Activated T-cell treated with anti-CD3 and anti-CD28 coated beads for 24 hours (primary cell): ENCODE measurements around the gene PAM16.
"Not testable (repeated sequence)": the region's sequence is repeated elsewhere in the genome, so short reads cannot be mapped to it uniquely, and the experiment has no call there.

Experiments used
- DNase-seq: peaks from one replicate; pipeline ENCODE4 v3.0.0-alpha.2; 2020; ENCODE audit warnings: low read depth

The PAM16 gene

DNA sequence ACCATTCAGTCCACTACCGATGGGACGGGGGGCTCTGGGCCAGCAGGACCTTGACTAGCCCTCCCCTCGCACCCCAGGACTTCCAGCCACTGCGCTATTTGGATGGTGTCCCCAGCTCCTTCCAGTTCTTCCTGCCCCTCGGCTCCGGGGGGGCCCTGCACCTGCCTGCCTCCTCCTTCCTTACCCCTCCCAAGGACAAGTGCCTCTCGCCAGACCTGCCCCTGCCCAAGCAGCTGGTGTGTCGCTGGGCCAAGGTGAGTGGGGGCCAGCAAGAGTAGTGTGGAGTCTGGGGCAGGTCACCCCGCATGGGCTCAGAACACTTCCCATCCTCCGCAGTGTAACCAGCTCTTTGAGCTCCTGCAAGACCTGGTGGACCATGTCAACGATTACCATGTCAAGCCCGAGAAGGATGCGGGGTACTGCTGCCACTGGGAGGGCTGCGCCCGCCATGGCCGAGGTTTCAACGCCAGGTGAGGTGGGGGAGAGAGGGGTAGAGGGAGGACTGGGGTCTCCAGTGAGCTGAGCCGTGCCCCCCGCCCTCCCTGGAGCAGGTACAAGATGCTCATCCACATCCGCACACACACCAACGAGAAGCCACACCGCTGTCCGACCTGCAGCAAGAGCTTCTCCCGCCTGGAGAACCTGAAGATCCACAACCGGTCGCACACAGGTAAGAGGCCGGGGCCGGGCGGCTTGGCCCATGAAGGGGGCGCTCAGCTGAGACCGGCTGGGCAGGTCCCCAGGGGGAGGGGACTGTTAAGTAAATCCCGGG, 16.2 kb downstream of the PAM16 start:
- DNase-seq: no peak

DNA sequence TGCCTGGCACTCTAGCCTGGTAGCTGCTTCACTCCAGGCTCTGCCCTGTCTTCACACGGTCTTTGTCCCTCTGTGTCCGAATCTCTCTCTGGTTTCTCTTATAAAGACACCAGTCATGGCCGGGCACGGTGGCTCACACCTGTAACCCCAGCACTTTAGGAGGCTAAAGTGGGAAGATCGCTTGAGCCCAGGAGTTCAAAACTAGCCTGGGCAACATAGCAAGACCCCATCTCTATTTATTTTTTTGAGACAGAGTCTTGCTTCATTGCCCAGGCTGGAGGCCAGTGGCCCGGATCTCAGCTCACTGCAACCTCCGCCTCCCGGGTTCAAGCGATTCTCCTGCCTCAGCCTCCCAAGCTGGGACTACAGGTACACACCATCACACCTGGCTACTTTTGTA, 17.4 kb downstream of the PAM16 start:
- DNase-seq: not testable (repeated sequence)

DNA sequence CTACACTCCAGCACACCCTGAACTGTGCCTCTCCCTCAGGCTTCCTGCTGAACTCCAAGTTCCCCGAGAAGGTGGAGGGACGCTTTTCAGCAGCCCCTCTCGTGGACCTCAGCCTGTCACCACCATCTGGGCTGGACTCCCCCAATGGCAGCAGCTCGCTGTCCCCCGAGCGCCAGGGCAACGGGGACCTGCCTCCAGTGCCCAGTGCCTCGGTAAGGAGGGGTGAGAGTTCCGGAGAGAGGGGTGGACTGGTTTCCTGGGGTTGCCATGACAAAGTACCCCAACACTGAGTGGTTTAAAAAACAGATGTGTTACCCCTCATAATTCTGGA, 17.8 kb downstream of the PAM16 start:
- DNase-seq: no peak

DNA sequence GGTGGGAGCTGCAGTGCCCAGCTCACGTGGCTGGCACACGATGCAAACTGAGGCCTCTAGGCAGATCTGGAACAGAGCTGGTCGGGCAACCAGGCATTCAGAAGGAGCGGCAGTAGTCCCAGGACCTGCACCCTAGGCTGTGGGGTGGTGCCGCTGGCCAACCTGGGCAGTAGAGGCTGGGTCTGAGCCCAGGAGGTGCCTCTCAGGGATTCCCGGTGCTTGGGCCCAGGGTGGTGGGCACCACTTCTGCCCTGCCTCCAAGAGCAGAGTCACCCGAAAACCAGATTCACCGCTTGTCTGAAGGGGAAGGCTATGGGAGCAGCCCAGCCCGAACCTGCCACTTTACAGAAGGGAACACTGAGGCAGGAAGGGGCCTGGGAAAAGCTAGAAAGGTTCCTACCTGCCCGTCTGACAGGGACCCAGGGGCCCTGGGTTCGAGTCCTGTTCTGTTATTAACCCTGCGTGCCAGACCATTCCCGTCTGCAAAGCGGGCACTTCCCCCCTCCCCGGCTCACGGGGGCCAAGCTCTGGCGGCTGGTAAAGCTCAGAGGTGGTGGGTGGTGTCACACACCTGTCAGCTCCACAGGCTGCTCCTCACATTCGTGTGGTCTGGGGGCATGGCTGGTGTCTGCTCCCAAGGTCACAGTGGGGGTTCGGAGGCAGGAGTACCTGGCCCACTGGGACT, 18.4 kb downstream of the PAM16 start:
- no peak for DNase-seq

DNA sequence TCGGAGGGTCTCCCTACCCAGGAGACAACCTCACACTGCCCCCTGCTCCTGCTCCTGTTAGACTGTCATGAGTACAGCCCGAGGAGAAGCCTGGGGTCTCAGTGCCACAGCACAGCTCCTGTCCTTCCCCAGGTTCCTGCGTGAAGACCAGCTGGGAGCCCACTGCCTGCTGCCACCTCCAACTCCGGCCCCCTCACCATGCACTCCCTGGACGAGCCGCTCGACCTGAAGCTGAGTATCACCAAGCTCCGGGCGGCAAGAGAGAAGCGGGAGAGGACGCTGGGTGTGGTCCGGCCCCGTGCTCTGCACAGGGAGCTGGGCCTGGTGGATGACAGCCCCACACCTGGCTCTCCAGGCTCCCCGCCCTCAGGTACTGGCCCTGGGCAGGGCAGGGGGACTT, 19.0 kb downstream of the PAM16 start:
- DNase-seq: no peak

DNA sequence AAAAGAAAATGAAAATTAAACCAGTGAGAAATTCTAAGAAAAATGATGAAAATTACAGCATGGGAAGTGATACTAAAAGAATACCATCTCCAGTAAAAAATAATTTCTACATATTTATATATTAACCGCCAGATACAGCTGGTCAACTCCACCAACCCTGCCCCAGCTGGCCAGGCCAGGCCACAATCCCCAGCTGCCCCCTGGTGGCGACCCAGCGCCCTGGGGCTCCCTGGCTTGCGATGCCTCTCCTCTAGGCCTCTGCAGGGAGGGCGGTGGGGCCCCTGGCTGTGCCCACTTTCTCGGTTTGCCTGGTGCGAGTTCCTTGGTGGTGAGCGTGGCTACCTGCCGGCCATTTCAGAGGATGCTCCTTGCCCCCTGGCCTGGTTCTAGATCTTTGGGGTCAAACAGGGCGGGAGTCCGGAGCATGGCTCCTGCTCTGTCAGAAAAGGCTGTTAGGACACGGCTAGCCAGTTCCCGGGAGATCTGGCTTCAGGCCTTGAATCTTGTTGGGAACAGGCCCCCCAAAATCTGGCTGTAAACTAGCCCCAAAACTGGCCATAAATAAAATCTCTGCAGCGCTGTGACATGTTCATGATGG, 20.7 kb downstream of the PAM16 start:
- DNase-seq: peak; percentile 49

DNA sequence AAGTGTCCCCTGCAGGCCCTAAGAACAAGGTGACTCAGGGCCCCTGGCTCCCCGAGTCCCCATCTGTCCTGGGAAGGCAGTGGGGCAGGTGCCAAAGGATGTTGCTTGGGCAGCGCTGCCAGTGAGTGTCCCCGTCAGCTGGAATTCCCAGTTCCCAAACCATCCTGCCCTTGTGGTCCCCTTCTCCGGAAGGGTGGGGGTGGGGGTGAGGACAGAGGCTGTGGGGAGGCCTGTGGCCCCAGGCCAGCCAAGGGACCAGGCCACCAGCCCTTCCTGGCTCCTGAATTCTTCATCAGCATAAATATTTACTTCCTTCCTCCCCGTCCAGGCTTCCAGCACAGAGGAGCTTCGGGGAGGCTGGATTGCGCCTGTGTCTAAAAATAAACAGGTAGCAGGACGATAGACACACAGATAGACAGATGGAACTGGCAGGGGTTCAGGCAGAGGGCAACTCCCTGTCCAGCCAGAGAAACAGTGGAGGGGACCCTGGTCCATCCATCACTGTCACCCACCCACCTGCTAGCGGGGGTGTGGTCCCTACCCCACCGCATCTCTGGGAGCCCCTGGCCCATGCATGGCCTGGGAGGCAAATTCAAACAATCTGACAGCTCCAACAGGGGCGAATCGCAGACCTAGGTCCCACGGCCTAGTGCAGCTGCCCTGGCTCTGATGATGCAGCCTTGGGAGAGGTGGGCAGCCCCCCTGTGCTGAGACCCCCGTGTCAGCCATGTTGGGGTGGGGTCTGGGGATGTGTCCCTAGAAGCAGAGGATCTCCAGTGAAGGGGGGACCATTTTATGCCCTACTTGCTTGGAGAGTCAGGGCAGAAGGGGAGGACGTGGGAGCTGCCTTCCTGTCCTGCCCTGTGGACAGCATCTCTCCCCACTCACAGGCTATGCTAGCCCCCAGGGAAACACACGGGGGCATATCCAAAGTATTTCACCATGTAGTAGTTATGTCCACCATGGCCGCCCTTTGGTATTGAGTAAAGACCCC, 22.0 kb downstream of the PAM16 start:
- no peak for DNase-seq

DNA sequence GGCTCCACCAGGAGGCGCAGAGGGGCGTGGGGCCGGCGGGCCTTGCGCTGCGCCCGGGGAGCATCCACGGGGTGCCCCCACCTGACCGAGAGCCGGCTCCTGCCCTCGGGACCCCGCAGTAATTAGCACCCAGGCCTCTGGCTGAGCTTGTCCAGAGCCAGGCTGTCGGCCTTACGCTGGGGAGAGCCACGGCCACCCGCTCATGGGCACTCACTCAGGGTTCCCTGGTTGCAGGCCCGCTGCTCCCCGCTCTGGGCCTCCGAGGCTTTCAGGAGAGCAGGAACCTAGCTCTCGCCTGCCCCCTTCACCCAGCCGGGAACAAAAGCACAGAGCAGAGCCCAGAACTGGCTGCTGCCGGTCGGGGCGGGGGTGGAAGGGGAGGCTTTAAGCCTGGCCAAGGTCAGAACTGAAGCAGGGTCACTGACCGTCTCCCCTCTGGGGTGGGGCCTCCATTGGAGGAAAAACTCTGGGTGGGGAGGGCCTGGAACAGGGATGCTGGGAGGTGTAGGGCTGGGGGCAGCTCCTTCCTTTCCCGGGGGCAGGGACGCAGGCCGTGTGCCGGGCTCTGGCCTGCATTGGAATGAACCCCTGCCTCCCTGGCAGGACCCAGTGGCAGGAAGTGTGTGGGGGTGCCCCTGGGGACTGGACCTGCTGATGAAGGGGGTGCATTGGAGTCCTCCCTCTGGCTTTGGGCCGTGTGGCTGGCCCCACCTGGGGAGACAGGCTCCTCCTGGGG, 22.9 kb downstream of the PAM16 start:
- DNase-seq: peak; percentile 47

DNA sequence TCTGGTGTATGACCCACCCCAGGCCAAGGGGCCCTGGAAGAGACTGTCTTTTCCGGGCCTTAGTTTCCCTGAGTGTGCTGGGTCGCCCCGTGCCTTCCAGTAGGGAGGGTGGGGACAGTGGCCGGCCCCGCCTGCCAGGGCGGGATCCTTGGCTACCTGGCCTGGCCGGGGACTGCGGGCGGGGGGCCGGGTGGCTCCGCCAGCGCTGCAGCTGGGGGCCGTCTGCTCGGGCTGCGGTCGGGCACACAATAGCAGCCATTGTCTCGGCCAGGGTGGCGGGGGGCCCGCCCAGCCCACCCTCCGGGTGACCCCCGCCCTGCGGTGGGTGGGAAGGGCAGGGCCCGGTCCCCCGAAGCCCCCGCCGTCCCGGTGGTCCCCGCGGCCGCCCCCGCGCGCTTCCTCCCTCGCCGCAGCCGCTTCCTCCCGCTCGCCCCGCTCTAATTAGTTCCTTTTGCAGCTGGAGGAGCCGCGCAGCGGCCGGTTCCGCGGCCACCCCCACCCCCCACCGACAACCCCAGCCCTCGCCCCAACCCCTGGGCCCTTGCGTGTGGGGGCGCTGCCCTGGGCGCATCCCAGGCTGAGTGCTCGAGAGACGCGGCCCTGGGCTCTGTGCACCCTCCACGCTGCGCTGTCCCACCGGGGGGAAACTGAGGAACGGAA, 23.6 kb downstream of the PAM16 start:
- no peak for DNase-seq

DNA sequence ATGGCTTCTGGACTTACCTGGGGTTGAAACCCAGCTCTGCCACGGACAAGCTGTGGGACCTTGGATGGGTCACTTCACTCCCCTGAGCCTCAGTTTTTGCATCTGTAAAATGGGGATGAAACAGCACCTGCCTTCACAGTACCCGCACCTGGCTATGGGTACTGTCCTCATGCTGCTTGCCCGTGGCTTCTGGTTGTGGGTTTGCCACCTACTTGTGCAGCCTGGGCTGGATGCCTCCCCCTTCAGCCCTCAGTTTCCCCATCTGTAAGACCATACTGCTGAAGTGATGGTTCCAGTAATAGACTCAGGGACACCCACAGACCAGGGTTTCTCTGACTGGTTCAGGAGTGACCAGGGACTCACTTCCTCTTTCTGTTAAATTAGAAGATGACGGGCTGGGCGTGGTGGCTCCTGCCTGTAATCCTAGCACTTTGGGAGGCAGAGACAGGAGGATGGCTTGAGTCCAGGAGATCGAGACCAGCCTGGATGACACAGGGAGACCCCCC, 25.8 kb downstream of the PAM16 start:
- DNase-seq: no peak

DNA sequence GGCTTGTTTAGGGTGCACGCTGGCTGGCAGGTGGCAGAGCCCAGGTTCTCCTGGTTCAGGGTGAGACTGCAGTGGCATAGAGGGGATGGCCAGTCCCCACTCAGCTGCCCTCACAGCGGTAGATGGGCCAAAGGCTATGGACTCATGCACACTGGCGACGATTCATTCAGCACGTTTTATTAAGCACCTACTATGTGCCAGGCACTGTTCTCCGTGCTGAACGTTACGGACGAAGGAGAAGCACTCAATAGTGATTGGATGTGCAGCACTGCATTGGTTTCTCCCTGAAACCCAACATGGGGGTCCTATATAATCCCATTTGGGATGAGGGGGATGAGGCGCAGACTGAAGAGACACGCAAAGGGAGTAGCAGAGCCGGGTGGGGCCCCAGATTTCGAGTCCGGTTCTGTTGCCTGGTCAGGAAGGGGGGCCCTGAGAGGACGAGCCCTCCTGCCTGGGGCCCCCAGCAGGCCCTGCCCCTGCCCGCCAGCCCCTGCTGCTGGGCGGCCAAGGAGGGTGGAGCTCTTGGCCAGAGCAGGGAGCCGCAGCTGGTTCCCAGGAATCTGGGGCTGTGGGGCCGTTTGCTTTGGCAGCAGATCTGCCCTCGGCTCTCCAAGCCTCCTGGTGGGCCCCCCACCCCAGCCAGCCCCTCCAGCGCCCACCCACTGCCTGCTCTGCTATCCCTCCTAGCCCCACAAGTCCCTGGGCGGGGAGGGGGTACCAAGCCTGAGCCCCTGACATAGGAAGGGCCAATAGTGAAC, 26.4 kb downstream of the PAM16 start:
- DNase-seq: no peak

DNA sequence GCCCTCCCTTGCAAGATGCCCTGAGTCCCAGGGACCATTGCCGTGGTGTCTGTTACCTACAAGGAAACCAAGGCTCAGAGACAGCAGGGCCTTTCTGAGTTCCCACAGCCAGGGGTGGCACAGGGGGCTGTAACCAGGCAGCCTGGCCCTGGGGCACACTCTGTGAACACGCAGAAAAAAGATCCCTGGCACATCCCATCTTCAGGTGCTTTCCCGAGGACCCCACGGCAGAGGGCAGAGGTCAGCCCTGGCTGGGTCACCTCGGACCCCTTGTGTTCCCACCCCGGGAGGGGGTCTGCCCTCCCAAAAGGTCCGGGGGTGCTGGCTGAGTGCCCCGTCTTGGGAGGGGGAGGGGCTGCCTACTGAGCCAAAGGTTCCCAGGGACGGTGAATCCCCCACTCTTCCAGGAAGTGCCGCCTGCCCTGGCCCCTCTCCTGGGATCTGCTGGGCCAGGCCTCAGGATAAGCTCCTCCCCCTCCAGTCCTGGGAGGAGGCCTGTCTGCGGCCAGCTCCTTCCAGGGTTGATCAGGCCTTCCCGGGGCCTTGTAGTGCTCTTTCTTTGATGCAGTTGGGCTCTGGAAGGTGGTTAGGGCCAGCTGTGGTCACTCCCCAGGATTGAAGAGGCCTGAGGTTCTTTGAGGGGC, 27.2 kb downstream of the PAM16 start:
- DNase-seq: no peak

DNA sequence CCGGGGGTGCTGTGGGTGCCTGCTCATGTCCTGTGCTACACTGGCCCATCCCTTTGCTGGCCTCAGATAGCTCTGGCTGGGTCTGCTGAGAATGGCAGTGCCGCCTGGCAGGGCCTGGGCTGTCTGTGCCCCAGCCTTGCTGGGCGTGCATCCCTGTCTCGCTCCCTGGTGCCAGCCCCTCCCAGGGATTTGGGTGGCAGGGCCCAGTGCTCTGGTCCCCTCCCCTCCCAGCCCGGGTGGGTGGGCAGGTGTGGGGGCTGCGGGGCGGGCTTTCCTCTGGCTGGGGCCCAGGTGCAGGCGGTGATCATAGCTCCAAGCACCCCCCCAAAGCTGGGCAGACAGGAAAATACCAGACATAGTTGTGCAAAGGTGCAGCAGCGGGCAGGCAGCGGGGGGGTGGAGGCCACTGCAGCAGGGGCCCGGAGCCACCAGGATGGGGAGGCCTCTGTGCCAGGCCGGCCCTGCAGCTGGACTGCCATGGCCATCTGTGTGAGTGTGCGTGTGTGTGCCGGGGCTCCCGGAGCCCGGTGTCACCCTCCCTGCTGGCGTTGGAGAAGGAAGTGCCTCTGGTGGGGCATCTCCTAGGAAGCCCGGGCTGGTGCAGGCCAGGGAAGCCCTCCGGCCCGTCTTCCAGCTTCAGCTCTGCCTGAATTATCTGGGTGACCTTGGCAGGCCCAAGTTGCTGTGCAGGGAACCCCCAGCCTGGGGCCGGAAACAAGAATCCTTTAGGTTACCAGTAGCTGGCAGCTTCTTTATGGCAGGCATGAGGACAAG, 27.9 kb downstream of the PAM16 start:
- no peak for DNase-seq

DNA sequence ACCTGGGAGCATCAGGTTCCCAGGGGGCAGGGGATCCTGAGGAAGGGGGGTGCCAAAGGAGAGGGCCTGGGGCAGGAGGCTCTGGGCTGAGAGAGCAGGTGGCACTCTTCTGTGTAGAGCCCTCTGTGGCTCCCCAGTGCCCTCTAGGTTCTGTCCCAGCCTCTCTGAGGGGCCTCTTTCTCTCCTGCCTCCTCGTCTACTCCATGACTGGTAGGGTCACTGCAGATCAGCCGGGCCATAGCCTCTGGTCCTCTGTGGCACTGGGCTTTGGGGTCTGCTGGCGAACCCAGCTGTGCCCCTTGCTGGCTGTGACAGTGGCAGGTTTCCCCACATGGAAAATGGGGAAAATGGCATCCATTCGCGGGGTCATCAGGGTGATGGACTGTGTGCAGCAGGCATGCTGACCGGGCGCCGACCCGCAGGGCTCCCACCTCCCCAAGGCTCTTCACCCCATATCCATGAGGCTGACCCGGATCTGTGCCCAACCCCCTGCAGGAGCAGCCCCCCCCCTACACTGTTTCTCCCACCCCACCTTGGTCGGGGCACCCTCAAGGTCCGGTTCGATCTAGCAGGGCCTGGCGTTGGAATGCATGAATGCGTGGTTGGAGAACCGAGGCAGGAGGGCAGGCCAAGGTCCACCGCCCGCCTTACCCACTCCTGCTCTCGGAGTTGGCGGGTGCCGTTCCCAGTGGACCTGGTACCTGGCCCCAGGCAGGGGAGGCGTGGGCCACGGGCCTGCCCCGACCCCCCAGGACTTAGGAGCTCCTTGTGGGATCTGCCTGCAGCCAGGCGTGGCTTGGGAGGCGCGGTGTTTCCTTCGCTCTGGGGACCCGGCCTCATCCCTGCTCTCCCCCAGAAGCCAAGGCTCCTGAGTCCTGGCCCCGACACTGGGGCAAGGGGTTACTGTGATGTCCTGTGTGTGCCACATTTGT, 28.7 kb downstream of the PAM16 start:
- DNase-seq: no peak

DNA sequence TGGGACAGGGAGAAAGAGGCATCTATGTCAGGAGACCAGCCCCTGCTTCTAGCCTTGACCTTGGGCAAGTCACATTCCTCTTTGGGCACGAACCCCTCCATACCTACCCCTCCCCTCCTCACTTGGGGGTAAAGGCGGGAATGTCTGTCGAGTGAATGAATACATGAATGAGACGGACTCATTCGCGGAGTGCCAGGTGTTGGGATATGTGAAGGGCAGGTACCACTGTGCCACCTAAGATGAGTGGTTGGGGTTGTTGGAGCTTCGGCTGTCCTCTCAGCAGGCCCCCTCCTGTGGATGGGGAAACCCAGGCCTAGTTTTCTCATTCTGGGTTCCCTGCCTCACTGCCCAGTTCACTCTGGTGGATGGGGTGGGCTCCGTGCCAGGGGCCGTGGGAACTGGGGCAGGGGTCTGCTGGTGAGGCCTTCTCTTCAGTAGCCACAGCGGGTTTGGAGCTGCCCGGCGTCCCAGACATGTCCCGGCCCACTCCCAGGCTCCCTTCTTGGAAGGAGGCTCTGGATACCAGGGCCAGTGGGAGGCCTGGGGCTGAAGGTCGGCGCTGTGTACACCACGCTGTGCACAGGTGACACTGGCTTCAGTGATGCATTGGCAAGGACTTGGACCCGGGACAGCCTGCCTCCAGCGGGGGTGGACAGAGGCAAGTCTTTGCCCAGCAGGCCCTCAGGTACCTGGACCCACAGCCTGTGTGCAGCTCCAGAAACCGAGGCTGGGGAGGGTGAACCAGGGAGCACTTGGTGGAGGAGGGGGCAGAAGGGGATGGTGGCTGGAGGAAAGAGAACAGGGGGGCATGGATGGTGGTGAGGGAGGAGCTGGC, 29.6 kb downstream of the PAM16 start:
- DNase-seq: no peak

DNA sequence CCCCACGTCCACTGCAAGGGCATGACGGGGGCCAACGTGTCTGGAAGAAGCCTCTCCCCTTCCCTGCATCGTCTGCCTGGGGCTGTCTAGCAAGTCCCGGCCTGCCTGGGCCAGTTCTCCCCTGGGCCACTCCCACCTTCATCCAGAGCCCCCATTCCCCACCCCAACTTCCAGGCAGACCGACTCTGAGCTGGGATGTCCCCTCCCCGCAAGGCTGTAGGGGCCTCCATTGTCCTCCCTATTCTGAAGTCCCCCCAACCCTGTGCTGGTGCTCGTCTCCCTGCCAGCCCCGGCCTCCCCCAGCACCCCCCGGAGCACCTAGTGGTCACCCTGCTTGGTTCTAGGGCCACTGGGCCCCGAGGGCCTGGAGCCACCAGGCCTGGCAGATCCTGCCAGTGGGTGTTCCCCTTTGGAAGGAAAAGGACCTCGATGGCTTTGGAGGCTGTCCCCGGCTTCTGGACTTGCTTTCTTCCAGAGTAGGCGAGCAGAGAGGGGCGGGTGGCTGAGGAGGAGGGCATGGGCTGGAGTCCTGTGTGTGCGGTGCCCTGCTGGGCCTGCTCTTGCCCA, 30.5 kb downstream of the PAM16 start:
- no peak for DNase-seq
